ENCODE results near the gene GCH1. TPM values are rescaled to one million over a fixed set of nuclear protein-coding genes. Genes with fewer than 3 reads are reported as not detected.

GCH1 gene
- total RNA-seq, 4 donors from 2014 or later, result 9.4 to 27.9 (median 18.7) TPM

DNA sequence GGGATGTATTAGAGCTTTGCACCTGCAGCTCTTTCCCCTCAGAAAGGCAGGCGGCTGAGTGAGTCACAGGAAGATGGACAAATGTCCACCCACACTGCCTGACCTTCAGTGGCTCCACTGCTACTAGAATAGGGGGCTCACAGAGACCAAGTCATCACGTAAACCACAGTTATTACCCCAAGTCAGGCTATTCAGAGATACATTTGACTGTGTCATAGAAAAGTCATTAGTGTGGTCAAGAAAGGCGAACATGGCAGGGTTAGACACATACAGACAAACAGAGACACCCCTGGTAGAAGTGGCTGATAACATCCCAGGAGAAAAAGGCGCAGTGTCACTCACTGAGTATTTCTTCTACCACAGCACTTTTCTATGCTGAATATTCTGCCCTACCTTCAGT is 36.0 kb downstream of the GCH1 start:
- ATAC-seq (ENCODE audit: low FRiP score), result no peak
- TF ChIP-seq, protein P1, sequence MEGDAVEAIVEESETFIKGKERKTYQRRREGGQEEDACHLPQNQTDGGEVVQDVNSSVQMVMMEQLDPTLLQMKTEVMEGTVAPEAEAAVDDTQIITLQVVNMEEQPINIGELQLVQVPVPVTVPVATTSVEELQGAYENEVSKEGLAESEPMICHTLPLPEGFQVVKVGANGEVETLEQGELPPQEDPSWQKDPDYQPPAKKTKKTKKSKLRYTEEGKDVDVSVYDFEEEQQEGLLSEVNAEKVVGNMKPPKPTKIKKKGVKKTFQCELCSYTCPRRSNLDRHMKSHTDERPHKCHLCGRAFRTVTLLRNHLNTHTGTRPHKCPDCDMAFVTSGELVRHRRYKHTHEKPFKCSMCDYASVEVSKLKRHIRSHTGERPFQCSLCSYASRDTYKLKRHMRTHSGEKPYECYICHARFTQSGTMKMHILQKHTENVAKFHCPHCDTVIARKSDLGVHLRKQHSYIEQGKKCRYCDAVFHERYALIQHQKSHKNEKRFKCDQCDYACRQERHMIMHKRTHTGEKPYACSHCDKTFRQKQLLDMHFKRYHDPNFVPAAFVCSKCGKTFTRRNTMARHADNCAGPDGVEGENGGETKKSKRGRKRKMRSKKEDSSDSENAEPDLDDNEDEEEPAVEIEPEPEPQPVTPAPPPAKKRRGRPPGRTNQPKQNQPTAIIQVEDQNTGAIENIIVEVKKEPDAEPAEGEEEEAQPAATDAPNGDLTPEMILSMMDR (IDR thresholded peaks at IDR 0.05), result no peak

DNA sequence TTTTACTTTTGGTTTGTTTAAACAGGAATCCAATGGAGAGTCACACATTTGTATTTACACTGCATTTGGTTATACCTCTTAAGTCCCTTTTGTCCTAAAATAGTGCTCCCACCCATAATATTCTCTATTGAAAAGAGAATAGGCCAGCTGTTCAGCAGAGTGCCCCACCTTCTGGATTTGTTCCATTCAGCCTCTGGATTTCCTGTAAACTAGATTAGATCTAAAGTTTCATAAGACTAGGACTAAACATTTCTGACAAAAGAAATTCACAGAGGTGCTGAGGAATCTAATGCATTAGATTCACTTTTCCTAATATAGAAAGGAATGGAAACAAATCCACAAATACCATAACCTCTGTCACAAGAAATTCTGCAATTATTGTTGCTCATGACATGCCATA is 38.1 kb downstream of the GCH1 start:
- DNase-seq (ENCODE audit: low spot score) (no peak), ATAC-seq (ENCODE audit: low FRiP score) (no peak)
- TF ChIP-seq, protein P1 (IDR thresholded peaks at IDR 0.05), result no peak

More for the DNA sequence above, 36.0 kb downstream of the GCH1 start:
- DNase-seq (ENCODE audit: low spot score), result no peak

DNA sequence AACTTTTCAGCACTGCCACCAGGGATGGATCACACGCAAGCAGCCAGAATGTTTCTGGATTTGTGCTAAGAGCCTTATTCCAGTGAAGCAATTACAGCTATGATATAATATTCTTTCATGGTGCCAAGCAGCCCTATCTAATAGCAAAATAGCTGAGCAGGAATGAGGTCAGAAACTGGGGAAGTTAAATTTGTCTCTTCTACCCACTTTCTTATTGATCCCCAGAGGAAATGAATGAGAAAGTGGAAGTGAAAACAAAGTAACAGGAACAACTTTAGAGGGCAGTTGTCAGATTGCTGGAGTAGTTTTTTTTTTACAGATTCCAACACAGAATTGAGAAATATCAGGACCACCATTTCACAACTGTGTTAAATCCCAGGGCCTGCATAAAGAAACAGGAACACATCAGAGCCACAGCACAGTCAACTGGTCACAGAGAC is 44.8 kb downstream of the GCH1 start:
- TF ChIP-seq, protein P1 (IDR thresholded peaks at IDR 0.05), result no peak

DNA sequence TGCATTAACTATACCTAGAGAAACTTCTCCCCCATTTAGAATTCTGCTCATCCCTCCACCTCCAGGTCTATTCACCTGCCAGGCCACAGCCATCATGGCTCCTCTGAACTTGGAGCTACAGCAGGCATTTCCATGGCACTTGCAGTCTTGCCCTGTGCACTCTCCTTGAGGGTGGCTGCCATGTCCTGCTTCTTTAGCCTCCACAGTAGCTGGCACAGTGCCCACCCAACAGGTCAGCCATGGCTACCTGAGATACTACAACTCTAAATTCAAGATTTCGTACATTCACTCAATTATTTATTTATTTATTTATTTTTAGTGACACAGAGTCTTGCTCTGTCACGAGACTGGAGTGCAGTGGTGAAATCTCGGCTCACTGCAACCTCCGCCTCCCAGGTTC is 46.5 kb downstream of the GCH1 start:
- TF ChIP-seq, protein P1 (IDR thresholded peaks at IDR 0.05), result no peak
- DNase-seq (ENCODE audit: low spot score) (no peak), ATAC-seq (ENCODE audit: low FRiP score) (no peak)

More for the DNA sequence above, 44.8 kb downstream of the GCH1 start:
- DNase-seq (ENCODE audit: low spot score) (no peak), ATAC-seq (ENCODE audit: low FRiP score) (peak; percentile 47)

DNA sequence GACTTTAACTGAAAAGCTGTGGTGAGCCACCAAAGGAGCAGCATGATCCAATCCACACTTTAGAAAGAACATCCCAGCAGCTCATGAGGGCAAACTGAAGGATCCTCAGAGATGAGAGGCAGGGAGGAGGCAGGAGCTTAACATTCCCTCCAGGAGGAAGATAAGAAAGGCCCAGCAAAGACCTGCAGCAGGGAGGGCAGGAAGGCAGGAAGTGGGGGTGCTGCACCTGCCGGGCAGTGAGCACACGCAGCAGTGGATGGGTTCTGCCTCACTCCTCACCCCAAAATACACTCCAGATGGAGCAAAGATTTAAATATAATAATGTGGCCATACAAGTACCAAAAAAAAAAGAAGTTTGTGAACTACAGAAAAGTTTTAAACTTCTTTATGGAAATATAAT is 48.4 kb downstream of the GCH1 start:
- TF ChIP-seq, protein P1 (IDR thresholded peaks at IDR 0.05), result no peak
- DNase-seq (ENCODE audit: low spot score) (no peak), ATAC-seq (ENCODE audit: low FRiP score) (no peak)

DNA sequence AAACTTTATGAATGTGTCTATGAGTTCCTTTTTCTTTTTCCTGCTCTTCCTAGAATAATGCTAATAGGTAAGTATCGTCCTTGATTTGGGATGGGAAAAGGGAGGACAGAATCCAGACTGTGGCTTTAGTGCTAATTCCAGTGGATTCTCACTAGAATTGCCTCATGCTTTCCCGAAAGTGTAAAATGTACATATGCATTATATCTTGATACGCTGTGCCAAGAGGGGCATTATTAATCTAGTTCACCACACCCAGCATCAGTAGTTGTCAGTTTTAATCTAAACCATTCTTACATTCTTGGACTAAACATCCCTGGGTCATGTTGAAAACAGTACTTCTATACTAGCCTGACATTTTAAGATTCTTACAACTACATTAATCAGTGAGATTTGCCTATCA is 49.3 kb downstream of the GCH1 start:
- TF ChIP-seq, protein P1 (IDR thresholded peaks at IDR 0.05), result no peak
- no peak for ATAC-seq (ENCODE audit: low FRiP score)
- DNase-seq (ENCODE audit: low spot score), result no peak

DNA sequence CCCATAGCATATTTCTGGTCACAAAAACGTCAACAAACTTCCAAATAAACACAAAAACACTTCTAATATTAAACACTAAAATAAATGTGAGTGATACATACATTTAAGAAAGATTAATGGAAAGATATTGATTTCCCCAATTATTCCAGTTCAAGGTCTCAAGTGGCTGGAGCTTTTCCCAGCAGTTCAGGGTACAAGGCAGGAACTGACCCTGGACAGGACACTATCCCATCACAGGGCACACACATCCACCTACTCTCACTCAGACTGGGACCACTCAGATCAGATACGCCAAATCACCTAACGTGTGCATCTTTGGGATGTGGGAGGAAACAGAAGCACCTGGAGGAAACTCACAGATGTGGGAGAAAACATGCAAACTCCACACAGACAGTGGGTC is 50.4 kb downstream of the GCH1 start:
- TF ChIP-seq, protein P1 (IDR thresholded peaks at IDR 0.05), result no peak
- ATAC-seq (ENCODE audit: low FRiP score) (no peak), DNase-seq (ENCODE audit: low spot score) (no peak)

Data from omental fat pad (tissue), 4 donors.